Activated T-helper 1 cell treated with anti-CD3 and anti-CD28 coated beads, Interleukin-12 subunit alpha, Interleukin-12 subunit beta, Interleukin-2, Interleukin-4 antibody, amounts not matched to agents 30 ng/mL and 10 ng/mL and 1 ng/mL, durations not matched to agents 14 hours and 24 hours and 36 hours (primary cell): Measurements from ENCODE around the gene NSL1. TPM values are rescaled to one million over a fixed set of nuclear protein-coding genes. Genes with fewer than 3 reads are reported as not detected.

Experiments
- DNase-seq: peaks from one replicate; pipeline ENCODE4 v3.0.0; 2021; ENCODE audit warnings: low spot score
- H3K27ac Mint-ChIP-seq: one replicate; pipeline ENCODE4 v1.8.0; 2021; ENCODE audit warnings: mild to moderate bottlenecking, mixed read lengths
- H3K27me3 Mint-ChIP-seq: one replicate; pipeline ENCODE4 v1.8.0; 2022; ENCODE audit warnings: mild to moderate bottlenecking, moderate library complexity, mixed read lengths; ENCODE audit not compliant: insufficient read depth
- H3K36me3 Mint-ChIP-seq: one replicate; pipeline ENCODE4 v1.8.0; 2021; ENCODE audit warnings: low read depth, mixed read lengths
- H3K4me1 Mint-ChIP-seq: one replicate; pipeline ENCODE4 v1.8.0; 2021; ENCODE audit warnings: low read depth, mixed read lengths
- H3K4me3 Mint-ChIP-seq: one replicate; pipeline ENCODE4 v1.8.0; 2021; ENCODE audit warnings: mild to moderate bottlenecking, moderate library complexity, mixed read lengths
- H3K9me3 Mint-ChIP-seq: one replicate; pipeline ENCODE4 v1.8.0; 2021; ENCODE audit warnings: mixed read lengths
- intact Hi-C: fragments of 100-400 bp; cut with micrococcal nuclease; formaldehyde crosslinking; loops from one replicate; pipeline ENCODE4 v1.15.1; 2024
- total RNA-seq: library from RNA; stranded (reverse); gene quantifications from 2 replicates; pipeline ENCODE4 v1.2.3, GENCODE V29; 2022

Gene NSL1
- total RNA-seq, 1 donor from 2014 or later: 40.2 TPM

DNA sequence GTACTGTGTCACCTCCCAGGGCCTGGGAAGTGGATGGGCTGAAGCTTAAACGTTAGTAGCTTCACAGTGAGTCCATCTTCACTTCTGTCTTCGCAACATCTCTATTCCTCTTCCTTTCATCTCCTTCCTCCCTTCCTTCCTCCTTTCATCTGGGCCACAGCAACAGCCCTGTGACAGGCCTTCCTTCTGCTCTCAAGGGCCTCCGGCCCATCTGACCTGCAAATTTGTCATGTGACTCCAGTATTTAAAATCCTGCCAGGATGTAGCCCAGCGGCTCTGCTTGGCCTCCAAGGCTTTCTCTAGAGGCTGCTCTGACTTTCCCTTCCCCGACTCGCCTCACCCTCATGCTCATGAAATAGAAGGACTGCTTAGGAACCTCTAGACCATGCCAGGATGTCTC, 81.0 kb downstream of the NSL1 start:
- intact Hi-C loops: no loop called here
- no peak for DNase-seq
- H3K9me3 Mint-ChIP-seq: no peaks in the 10 kb centered on the region
- peaks cover 7% of the 10 kb centered on the region for H3K27me3 Mint-ChIP-seq
- no peak overlapping the region for H3K4me3 Mint-ChIP-seq
- H3K27ac Mint-ChIP-seq: no peak overlapping the region
- peaks cover 25% of the 10 kb centered on the region for H3K4me1 Mint-ChIP-seq
- H3K36me3 Mint-ChIP-seq: no peaks in the 10 kb centered on the region

DNA sequence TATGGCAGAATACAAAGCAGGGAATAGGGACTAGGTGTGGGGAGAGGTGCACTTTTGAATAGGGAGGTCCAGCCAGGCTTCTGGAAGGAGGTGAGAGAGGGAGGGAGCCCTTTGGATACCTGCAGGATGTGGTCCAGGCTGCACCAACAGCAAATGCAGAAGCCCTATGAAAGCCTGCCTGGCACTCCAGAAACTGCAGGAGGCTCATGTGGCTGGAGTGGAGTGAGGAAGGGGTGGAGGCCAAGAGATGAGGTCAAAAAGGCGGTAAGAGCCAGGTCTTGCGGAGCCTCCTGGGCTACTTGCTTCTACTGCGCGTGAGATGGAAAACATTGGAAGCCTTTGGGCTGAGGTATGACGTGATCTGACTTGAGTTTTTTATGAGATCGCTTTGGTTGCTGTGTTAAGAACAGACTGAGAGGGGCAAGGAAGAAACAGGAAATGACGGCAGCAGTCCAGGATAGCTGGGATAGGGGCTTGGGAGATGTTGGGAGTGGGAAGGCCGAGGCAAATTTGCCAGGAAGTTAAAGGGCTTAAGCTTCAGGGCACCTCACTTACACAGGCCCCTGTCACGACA, 87.5 kb downstream of the NSL1 start:
- Mint-ChIP-seq H3K4me3 (no peak overlapping the region), H3K36me3 (no peaks in the 10 kb centered on the region), H3K27me3 (peaks cover 11% of the 10 kb centered on the region), H3K9me3 (no peaks in the 10 kb centered on the region), H3K4me1 (peaks cover 31% of the 10 kb centered on the region), H3K27ac (no peak overlapping the region)
- intact Hi-C loops: loop anchor here (5.0 kb wide), 1 partner anchor 37 kb away; no protein-coding TSS in a partner anchor
- no peak for DNase-seq

DNA sequence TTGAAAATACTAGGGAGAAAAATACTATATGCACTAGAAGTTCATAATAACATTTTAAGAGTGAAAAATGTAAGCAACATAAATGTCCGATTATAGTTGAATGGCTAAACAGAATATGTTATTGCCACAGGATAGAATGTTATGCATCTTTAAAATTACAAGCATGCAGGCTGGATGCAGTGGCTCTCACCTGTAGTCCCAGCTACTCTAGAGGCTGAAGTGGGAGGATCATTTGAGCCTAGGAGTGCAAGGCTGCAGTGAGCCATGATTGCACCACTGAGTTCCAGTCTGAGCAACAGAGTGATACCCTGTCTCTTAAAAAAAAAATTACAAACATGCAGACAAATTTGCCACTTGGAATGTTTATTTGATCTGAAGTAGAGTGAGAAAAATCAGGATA, 88.9 kb downstream of the NSL1 start:
- H3K4me3 Mint-ChIP-seq: no peak overlapping the region
- no peak for DNase-seq
- no peaks in the 10 kb centered on the region for H3K9me3 Mint-ChIP-seq
- H3K27ac Mint-ChIP-seq: no peak overlapping the region
- intact Hi-C loops: loop anchor here (5.0 kb wide), 1 partner anchor 35 kb away; no protein-coding TSS in a partner anchor
- peaks cover 3% of the 10 kb centered on the region for H3K36me3 Mint-ChIP-seq
- peaks cover 8% of the 10 kb centered on the region for H3K27me3 Mint-ChIP-seq
- H3K4me1 Mint-ChIP-seq: peaks cover 43% of the 10 kb centered on the region

DNA sequence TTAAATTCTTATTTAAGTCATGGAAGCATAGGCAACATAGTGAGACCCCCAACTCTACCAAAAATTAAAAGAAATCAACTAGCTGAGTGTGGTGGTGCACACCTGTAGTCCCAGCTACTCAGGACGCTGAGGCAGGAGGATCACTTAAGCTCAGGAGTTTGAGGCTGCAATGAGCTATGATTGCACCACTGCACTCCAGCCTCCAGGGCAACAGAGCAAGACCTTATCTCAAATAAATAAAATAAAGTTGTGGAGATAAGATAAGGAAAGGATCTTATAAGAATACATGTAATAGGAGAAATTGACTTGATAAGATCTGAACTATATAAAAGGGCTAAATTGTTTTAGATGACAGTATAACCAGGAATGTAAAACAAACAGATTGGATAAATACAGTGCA, 89.7 kb downstream of the NSL1 start:
- no peak for DNase-seq
- Mint-ChIP-seq H3K4me3 (no peak overlapping the region), H3K27me3 (peaks cover 8% of the 10 kb centered on the region), H3K4me1 (peaks cover 51% of the 10 kb centered on the region), H3K27ac (no peak overlapping the region), H3K36me3 (peaks cover 9% of the 10 kb centered on the region), H3K9me3 (no peaks in the 10 kb centered on the region)
- intact Hi-C loops: loop anchor here (1.0 to 5.0 kb wide), 4 partner anchors 19 to 93 kb away; partner anchors contain the start of gene ATF3

DNA sequence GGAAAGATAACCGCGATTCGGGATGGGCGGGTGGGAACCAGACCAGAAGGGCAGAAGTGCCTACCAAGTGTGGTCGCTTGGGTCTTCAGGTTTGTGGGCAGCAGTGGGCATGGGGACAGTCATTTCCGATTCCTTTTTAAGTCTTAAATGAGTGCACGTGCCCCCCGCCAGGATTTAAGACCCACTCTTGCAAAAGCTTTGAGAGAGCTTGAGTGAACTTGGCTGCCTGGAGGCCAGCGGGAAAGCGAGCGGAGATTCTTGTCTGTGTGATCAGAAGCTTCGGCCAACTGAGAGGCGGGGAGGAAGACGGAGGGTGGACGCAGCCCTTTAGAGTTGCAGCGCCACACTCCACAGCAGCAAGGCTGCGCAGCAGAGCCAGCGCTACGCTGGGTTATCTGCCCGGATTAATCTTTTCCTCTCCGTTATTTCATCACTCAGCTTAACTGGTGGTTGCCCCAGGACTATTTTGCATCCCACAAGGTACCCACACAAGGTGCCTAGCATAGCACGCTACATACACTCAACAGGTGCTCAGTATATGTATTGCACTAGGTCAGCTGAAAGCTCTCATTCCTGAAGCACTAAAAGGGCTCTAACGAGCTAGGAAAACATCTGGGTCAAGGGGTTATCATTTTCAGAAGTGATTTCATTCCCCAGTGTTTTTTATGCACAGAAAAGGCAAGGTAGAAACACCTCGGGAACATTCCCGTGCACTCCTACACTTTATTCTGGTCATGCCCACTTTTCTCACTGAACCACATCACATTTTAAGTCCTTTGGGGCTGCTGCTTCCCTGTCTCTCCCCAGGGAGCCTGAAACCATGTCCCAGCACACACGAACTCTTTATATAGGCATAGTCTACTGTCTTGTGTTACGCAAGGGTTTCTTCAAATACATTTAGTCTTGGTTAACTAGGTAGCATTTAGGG, 90.4 kb downstream of the NSL1 start:
- H3K36me3 Mint-ChIP-seq: peaks cover 14% of the 10 kb centered on the region
- H3K4me1 Mint-ChIP-seq: peaks cover 52% of the 10 kb centered on the region
- H3K27me3 Mint-ChIP-seq: peaks cover 8% of the 10 kb centered on the region
- H3K4me3 Mint-ChIP-seq: peak overlapping the region; percentile 80
- intact Hi-C loops: loop anchor here (1.0 to 5.0 kb wide), 5 partner anchors 20 to 157 kb away; partner anchors contain the start of genes ATF3 and FLVCR1
- no peaks in the 10 kb centered on the region for H3K9me3 Mint-ChIP-seq
- no peak for DNase-seq
- H3K27ac Mint-ChIP-seq: peak overlapping the region; percentile 73

DNA sequence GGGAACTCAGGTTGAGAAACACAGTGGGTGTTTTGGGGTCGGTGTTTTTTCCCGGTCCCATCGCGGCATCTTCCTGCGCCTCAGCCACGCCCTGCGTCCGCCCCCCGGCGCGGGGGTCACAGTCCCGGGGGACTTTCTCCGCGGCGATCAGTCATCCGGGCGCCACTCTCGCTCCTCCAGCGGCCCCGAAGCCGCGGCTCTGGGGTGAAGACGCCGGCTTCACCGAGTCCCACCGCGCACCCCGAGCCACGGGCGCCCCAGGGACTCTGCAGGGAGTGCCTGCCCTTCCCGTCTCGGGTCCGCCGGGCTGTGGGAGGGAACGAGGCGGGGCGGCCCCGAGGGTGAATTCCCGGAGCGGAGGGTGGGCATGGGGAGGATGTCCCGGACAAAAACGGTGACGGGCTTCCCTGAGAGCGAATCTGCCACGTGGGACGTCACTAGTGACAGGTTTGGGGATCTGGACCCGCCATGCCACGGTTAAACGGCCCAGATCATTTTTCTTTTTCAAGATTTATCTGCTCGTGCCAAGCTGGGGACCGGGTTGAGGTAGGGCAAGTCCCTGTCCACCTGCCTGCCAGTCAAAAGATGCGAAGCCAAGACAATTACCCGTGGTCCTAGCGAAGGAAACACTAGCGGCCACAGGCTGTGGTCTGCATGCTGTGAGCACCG, 91.2 kb downstream of the NSL1 start:
- peaks cover 57% of the 10 kb centered on the region for H3K4me1 Mint-ChIP-seq
- H3K36me3 Mint-ChIP-seq: peaks cover 20% of the 10 kb centered on the region
- peak overlapping the region; percentile 73 for H3K27ac Mint-ChIP-seq

DNA sequence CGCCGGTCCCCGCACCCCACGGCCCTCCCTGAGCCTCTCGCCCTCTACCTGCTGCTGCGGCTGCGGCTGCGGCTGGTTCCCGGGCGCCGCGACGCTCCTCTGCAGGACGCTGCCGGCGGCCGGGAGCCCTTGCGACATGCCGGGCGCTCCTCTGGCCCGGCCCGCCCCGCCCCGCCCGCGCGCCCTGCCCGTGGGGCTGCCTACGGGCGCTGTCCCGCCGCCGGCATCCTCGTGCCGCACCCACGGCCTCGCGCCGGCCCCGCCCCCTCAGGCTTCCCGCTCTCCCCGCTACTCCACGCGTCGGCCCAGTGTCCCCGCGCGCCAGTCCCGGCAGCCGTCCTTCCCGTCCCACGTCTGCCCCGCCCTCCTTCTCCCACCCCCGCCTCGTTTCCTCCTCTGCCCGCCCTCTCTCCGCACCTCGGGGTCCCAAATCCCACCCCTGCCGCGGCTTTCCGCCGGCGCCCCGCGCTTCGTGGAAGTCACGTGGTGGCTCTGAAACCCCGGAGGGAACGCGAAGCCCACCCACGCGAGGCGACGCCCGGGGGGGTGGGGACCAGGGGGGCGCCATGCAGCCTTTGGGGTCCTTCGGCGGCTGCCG, 91.9 kb downstream of the NSL1 start, which contains the start of gene BATF3:
Gene BATF3 (minus strand): TSS at position 216 of the 598 bp plus-strand sequence. CDS start 78 bp downstream, at position 138.
- peak within 1 kb of the TSS; percentile 73 for H3K27ac Mint-ChIP-seq
- intact Hi-C loops: loop anchor here (1.0 to 5.0 kb wide), 10 partner anchors 21 to 316 kb away; partner anchors contain the start of genes ANGEL2, ATF3 and FLVCR1
- peaks cover 20% of the 10 kb centered on the region for H3K36me3 Mint-ChIP-seq
- H3K27me3 Mint-ChIP-seq: peaks cover 12% of the 10 kb centered on the region
- H3K9me3 Mint-ChIP-seq: no peaks in the 10 kb centered on the region
- peak within 1 kb of the TSS; percentile 92 for H3K4me3 Mint-ChIP-seq
- peaks cover 57% of the 10 kb centered on the region for H3K4me1 Mint-ChIP-seq
- DNase-seq: peak; percentile 33

More for the DNA sequence above, 91.2 kb downstream of the NSL1 start:
- Mint-ChIP-seq H3K9me3 (no peaks in the 10 kb centered on the region), H3K4me3 (peak overlapping the region; percentile 80), H3K27me3 (peaks cover 12% of the 10 kb centered on the region)
- intact Hi-C loops: loop anchor here (1.0 to 5.0 kb wide), 4 partner anchors 33 to 158 kb away; partner anchors contain the start of genes ATF3 and FLVCR1
- peak; percentile 37 for DNase-seq

DNA sequence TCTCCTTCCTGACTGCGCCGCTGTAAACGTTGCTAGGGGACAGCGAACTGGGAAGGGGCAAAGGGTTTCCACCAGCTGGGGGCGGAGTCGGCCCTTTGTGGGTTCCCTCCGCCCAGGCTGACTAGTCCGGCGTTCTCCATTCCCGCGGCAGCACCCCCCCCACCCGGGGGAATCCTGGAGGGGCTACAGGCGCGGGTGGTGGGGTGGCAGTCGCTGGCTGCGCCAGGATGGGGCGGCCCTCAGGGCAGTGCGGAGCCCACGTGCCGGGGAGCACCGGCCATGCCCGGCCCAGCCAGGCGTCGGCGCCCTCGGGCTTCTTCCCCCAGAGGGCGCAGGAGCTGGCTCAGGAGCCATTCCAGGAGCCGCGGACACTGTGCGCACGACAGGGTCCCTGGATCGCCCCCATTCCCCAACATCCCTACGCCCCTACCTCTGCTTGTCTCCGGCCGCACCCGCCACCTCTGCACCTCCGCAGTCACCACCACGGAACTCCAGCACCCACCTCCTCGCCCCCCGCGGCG, 92.4 kb downstream of the NSL1 start:
- Mint-ChIP-seq H3K9me3 (no peaks in the 10 kb centered on the region), H3K36me3 (peaks cover 21% of the 10 kb centered on the region)
- intact Hi-C loops: loop anchor here (1.0 to 2.0 kb wide), 6 partner anchors 21 to 316 kb away; partner anchors contain the start of gene ANGEL2

DNA sequence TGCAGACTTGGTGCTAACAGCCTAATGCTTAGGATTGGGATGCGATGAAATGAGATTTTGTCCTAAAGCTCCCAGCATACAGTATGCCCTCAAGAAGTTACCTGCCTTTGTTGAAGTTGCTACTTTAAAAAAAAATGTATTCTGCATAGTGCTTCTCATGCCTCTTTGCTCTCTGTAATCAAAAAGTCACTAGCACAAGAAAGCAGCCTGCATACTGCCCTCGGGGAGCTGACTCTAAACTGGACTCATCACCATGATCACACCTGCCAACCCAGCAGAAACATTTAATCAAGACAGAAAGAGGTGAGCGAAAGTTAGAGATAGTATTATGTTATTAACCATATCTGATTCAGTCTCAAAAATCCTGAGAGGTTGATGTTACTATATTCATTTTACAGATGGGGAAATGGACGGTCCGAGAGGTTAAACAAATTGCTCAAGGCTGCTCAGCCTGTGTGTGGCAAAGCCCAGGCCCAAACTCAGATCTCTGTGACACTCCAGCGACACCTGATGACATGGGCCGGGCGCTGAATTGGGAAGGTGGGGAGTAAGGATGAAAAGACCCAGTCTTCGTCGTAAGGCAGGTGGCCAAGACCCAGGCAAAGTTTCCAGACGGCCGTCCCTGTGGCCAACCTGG, 93.0 kb downstream of the NSL1 start:
- Mint-ChIP-seq H3K4me3 (peak overlapping the region; percentile 92), H3K9me3 (no peaks in the 10 kb centered on the region), H3K27ac (peak overlapping the region; percentile 69), H3K27me3 (peaks cover 12% of the 10 kb centered on the region), H3K36me3 (peaks cover 24% of the 10 kb centered on the region), H3K4me1 (peaks cover 57% of the 10 kb centered on the region)
- intact Hi-C loops: loop anchor here (1.0 to 2.0 kb wide), 6 partner anchors 20 to 317 kb away; partner anchors contain the start of gene ANGEL2
- no peak for DNase-seq

More for the DNA sequence above, 92.4 kb downstream of the NSL1 start:
- peak; percentile 43 for DNase-seq
- Mint-ChIP-seq H3K27me3 (peaks cover 12% of the 10 kb centered on the region), H3K4me3 (peak overlapping the region; percentile 92), H3K4me1 (peaks cover 57% of the 10 kb centered on the region), H3K27ac (peak overlapping the region; percentile 66)

DNA sequence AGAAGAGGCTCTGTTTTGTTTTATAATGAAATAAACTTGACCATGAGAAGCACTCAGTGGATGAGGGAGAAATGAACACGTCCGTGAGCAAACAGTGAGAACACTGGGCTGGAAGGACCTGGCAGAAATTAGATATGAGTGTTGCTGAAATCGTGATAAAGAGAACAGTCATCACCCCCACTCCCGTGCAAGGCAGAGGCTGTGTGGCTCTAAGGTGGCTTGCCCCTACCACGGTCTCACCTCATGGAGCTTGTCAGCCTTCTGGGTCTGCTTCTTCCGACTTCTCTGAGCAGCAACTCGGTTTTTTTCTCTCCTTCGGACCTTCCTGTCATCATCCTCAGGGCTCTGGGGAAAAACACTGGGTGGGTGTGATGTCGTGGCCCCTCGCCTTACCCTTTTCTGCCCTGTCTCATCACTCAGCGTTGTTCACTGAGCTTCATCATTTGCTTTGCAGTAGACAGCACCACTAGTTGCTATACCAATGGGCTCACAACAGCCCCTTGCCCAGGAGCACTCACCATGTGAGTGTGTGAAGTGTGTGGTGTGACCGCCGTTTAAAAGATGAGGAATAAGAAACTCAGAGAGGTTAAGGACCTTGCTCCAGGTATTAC, 94.8 kb downstream of the NSL1 start:
- Mint-ChIP-seq H3K9me3 (no peaks in the 10 kb centered on the region), H3K4me1 (peaks cover 41% of the 10 kb centered on the region), H3K36me3 (peaks cover 26% of the 10 kb centered on the region), H3K4me3 (peak overlapping the region; percentile 92), H3K27ac (no peak overlapping the region), H3K27me3 (peaks cover 11% of the 10 kb centered on the region)
- DNase-seq: no peak
- intact Hi-C loops: no loop called here
